ENCODE data around the gene KRT79. TPM values are rescaled to one million over a fixed set of nuclear protein-coding genes. Genes with fewer than 3 reads are reported as not detected.
A peak's percentile ranks its signal among the peaks of the same experiment; 100 is the strongest.

Gene KRT79
- total RNA-seq, 1 donor from 2014 or later: not detected

DNA sequence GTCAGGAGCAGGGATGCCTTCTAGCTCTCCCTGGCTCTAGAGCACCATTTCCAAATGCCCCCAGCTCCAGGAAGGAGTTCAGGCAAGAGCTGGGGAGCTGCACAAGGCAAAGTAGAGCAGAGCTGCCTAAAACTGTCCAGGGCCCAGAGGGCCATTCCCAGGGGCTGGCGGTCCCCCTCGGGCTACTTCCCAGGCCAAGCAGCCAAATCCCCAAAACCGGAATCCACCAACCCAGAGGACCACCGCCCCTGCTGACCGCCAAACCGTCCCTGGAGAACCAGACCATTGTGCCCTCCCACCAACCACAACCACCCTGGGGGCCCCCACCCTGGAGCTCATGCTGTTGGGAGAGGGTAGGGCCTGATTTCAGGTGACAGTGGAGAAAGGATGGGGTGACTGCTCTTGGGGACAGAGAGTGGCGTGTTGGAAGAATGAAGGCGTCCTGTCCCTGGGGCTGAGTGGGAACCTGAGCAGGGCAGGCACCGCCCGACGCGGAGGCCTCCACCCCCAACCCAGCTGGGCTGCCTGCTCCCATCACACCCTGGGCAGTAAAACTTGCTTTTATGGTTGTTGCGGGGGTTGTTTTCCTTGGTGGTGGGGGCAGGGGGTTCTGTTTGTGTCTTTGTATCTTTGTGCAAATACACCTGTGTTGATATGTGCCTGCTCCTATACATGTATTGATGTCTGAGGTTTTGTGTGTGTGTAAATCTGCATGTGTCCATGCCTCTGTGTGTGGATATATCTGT is 38.7 kb upstream of the KRT79 start:
- TF ChIP-seq, protein P1, sequence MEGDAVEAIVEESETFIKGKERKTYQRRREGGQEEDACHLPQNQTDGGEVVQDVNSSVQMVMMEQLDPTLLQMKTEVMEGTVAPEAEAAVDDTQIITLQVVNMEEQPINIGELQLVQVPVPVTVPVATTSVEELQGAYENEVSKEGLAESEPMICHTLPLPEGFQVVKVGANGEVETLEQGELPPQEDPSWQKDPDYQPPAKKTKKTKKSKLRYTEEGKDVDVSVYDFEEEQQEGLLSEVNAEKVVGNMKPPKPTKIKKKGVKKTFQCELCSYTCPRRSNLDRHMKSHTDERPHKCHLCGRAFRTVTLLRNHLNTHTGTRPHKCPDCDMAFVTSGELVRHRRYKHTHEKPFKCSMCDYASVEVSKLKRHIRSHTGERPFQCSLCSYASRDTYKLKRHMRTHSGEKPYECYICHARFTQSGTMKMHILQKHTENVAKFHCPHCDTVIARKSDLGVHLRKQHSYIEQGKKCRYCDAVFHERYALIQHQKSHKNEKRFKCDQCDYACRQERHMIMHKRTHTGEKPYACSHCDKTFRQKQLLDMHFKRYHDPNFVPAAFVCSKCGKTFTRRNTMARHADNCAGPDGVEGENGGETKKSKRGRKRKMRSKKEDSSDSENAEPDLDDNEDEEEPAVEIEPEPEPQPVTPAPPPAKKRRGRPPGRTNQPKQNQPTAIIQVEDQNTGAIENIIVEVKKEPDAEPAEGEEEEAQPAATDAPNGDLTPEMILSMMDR (IDR thresholded peaks at IDR 0.05; ENCODE audit: unreplicated experiment): no peak
- Mint-ChIP-seq H3K9me3 (no peaks in the 10 kb centered on the region), H3K27ac (peak overlapping the region; percentile 96), H3K4me3 (peak overlapping the region; percentile 61), H3K27me3 (ENCODE audit: low read depth) (peaks cover 4% of the 10 kb centered on the region), H3K4me1 (peaks cover 46% of the 10 kb centered on the region), H3K36me3 (no peaks in the 10 kb centered on the region)
- DNase-seq (ENCODE audit: low spot score in 2 of 2, unreplicated experiment in 2 of 2): no peak

DNA sequence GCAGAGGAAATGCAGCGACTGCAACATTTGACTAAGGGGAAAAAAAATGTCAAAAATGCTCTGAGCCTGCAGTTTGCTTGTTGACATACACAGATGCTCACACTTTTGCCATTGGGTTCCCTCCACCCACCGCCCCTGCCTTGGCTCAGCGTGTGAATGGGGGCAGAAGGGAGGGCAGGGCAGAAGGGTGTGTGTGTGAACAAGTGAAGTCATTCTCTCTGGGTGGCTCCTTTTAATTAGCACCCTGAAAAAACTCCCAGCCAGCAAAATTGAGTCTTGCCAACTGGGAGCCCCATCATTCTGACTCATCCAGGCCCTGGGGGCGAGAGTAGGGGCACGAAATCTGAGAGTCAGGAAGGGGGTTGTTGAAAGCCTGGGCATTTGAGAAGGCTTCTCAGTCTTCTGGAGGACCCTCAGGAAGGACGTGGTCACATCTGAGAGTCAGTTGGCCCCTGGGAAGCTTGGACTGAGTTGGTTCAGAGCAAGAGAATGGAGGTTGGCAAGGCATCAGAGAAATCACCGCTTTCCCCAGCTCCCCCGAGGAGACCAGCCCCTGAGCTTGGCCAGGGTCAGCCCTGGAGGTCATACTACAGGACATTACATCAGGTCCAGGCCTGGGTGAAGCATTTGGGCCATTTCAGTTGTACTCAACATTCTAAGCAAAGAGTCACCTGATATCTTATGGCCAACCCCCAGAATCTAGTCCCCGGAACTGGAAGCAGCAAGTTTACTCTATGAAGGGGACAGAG is 37.4 kb upstream of the KRT79 start:
- TF ChIP-seq, protein P1 (IDR thresholded peaks at IDR 0.05; ENCODE audit: unreplicated experiment): no peak
- Mint-ChIP-seq H3K27me3 (ENCODE audit: low read depth) (peaks cover 4% of the 10 kb centered on the region), H3K4me1 (peaks cover 44% of the 10 kb centered on the region), H3K36me3 (no peaks in the 10 kb centered on the region), H3K4me3 (no peak overlapping the region), H3K27ac (peak overlapping the region; percentile 24), H3K9me3 (no peaks in the 10 kb centered on the region)
- DNase-seq (ENCODE audit: low spot score in 2 of 2, unreplicated experiment in 2 of 2): no peak

DNA sequence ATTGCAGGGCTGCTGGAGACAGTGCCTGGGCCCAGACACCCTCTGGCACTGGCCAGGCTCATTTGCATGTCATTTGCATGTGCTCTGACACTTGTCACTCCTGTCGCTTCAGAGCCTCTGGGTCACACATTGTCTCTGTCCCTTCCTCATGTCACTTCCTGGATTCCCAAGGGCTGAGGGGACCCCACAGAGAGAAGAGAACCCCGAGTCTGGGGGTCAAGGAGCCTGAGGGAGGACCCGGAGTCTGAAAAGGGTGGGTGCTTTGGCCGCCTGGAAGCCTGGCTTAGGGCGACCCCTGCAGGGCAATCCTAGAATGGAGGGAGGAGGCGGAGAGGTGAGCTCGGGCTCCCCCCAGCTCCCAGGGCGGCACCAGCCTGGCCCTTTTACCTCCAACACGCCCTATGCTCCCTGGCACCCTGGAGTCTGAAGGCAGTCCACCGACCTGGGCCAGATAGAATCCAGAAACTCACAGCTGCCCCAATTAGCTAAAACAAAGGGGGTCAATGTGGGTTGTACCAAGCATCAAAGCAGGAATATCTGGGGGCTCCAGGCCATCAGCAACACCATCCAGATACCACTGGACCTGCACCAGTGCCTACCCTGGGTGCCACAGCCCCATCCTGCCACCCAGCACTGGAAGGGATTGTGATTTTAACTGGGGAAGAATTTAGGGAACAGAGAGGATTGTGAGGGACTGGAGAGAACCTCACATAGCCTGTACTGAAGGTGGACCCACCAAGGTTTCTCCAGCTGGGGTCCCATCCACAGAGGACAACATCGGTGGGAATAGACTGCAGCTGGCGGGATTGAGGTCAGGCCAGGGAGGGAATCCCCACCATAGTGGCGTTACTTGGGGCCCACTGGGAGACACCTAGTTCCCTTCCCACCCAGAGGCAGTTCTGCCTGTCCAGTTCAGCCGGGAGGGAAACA is 36.5 kb upstream of the KRT79 start:
- DNase-seq (ENCODE audit: low spot score in 2 of 2, unreplicated experiment in 2 of 2): peak in 1 of 2 experiments; percentile 79
- Mint-ChIP-seq H3K9me3 (no peaks in the 10 kb centered on the region), H3K27ac (peak overlapping the region; percentile 24), H3K4me3 (no peak overlapping the region), H3K36me3 (no peaks in the 10 kb centered on the region), H3K4me1 (peaks cover 44% of the 10 kb centered on the region), H3K27me3 (ENCODE audit: low read depth) (peaks cover 4% of the 10 kb centered on the region)
- TF ChIP-seq, protein P1 (IDR thresholded peaks at IDR 0.05; ENCODE audit: unreplicated experiment): peak; percentile 71

DNA sequence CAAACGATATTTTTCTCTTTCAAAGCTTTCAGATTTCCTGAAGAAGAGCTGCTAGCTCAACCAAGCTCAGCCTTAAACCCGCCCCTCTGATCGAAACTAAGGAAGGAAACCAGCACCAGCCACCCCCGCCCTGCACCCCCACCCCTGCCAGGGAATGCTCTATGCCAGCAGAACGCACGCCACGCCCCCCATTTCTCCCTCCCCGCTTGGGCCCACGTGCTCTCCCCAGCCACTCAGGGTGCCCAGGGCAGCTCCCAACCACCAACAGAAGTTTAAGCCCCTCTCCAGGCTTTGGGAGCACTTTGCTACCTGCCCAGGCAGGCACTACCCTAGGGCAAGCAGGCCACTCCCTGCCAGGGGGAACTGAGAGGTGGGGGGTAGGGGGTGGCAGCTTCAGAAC is 33.5 kb upstream of the KRT79 start:
- no peak for DNase-seq (ENCODE audit: low spot score in 2 of 2, unreplicated experiment in 2 of 2)
- peaks cover 30% of the 10 kb centered on the region for H3K4me1 Mint-ChIP-seq
- H3K27me3 Mint-ChIP-seq (ENCODE audit: low read depth): no peaks in the 10 kb centered on the region
- H3K4me3 Mint-ChIP-seq: no peak overlapping the region
- H3K9me3 Mint-ChIP-seq: no peaks in the 10 kb centered on the region
- no peaks in the 10 kb centered on the region for H3K36me3 Mint-ChIP-seq
- H3K27ac Mint-ChIP-seq: peak overlapping the region; percentile 33
- TF ChIP-seq, protein P1 (IDR thresholded peaks at IDR 0.05; ENCODE audit: unreplicated experiment): no peak

DNA sequence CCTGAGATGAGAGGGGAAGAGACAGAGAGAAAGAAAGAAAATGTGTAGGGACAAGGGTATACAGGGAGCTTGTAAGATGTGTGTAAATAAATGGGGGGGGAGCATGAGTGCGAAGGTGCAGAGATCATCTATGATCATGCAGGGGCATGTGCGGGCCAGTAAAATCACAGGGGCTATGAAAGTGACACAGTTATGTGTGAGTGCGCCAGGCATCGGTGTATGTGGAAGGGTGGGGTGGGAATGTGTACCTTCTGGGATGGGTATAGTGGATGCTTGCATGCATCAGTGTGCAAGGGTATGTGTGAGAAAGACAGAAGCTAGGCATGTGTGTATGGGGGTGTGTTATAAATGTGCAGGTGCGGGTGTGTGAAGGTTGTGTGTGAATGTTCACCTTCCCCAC is 33.0 kb upstream of the KRT79 start:
- no peak for DNase-seq (ENCODE audit: low spot score in 2 of 2, unreplicated experiment in 2 of 2)
- Mint-ChIP-seq H3K4me1 (peaks cover 27% of the 10 kb centered on the region), H3K9me3 (no peaks in the 10 kb centered on the region), H3K27ac (peak overlapping the region; percentile 33), H3K36me3 (no peaks in the 10 kb centered on the region), H3K27me3 (ENCODE audit: low read depth) (no peaks in the 10 kb centered on the region), H3K4me3 (no peak overlapping the region)
- TF ChIP-seq, protein P1 (IDR thresholded peaks at IDR 0.05; ENCODE audit: unreplicated experiment): no peak
